HepG2 (cell line): Measurements from ENCODE around the gene SOX12.
A peak's percentile ranks its signal among the peaks of the same experiment; 100 is the strongest.

Source experiments
- CREB1 ChIP-seq, 2 experiments: fragments of 450-650 bp in 1 of 2; IDR thresholded peaks; 2 replicates each; pipeline ENCODE4 v1.6.1; 2016 to 2017; ENCODE audit warnings: control low read depth in 1 of 2, mild to moderate bottlenecking in 1 of 2, missing compliant biosample characterization in 1 of 2, missing genetic modification characterization in 1 of 2
- EZH2 ChIP-seq: conservative IDR thresholded peaks from 2 replicates; pipeline ENCODE4 v1.6.1; 2012; ENCODE audit warnings: mild to moderate bottlenecking, low read depth, low read length, moderate library complexity
- FOXO1 ChIP-seq: sonication (generic); formaldehyde crosslinking; IDR thresholded peaks from 2 replicates; pipeline ENCODE4 v1.4.0; 2020; ENCODE audit warnings: missing genetic modification reagents
- NCOA2 ChIP-seq: sonication (generic); formaldehyde crosslinking; IDR thresholded peaks from 2 replicates; pipeline ENCODE4 v1.8.0; 2022; ENCODE audit warnings: inconsistent platforms
- TP53 ChIP-seq: sonication (generic); formaldehyde crosslinking; conservative IDR thresholded peaks from 2 replicates; pipeline ENCODE4 v1.4.0; 2020; ENCODE audit warnings: missing genetic modification reagents
- YY1 ChIP-seq: IDR thresholded peaks from 2 replicates; pipeline ENCODE4 v1.6.1; 2011; ENCODE audit warnings: low read length, low read depth, moderate library complexity, mild to moderate bottlenecking; ENCODE audit not compliant: insufficient read depth, insufficient replicate concordance
- ZIK1 ChIP-seq: sonication (generic); formaldehyde crosslinking; IDR thresholded peaks from 2 replicates; pipeline ENCODE4 v1.5.0; 2020; ENCODE audit warnings: mild to moderate bottlenecking, low read depth, missing genetic modification reagents, borderline replicate concordance
- ZNF224 ChIP-seq: sonication (generic); formaldehyde crosslinking; IDR thresholded peaks from 2 replicates; pipeline ENCODE4 v1.5.0; 2020; ENCODE audit warnings: mild to moderate bottlenecking, missing genetic modification reagents
- ZNF274 ChIP-seq: sonication (generic); formaldehyde crosslinking; IDR thresholded peaks from 2 replicates; pipeline ENCODE4 v1.5.1; 2020; ENCODE audit warnings: mild to moderate bottlenecking, missing genetic modification reagents
- ZNF605 ChIP-seq: sonication (generic); formaldehyde crosslinking; IDR thresholded peaks from 2 replicates; pipeline ENCODE4 v1.8.0; 2022; ENCODE audit warnings: mild to moderate bottlenecking, missing genetic modification reagents
- TF ChIP-seq, protein P1 (sequence below): sonication (generic); formaldehyde crosslinking; IDR thresholded peaks from 2 replicates; pipeline ENCODE4 v1.4.0; 2020; ENCODE audit warnings: low read depth, mild to moderate bottlenecking, missing genetic modification reagents
- TF ChIP-seq, protein P2 (sequence below): sonication (generic); formaldehyde crosslinking; IDR thresholded peaks from 2 replicates; pipeline ENCODE4 v1.4.0; 2020; ENCODE audit warnings: mild to moderate bottlenecking, missing genetic modification reagents, borderline replicate concordance

DNA sequence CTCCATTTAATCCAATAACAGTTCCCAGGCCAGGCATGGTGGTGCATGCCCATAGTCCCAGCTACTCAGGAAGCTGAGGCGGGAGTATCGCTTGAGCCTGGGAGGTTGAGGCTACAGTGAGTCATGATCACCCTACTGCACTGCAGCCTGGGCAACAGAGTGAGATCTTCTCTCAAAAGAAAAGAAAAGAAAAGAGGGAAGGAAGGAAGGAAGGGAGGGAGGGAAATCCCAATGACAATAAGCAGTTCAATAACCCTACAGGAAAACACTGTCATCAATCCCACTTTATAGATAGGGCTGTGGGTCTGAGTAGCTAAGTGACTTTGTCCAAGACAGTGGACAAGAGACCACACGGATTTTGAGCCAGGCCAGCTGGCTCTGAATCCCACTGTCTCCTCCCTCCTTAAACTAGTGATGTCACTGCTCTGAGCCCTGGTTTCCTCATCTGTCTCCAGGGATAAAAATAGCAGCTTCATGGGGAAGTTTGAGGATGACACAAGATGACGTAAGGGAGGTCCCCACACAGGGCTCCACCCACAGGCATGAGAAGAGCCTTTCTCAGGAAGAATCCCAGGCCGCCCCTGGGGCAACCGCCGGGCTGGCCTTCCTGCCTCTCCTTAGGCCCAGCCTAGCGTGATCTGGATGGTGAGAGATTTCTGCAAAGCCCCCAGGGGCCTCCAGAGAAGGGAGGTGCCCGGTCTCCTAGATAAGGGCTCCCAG, 48.0 kb downstream of the SOX12 start:
- no peak for TF ChIP-seq EZH2
- TF ChIP-seq, protein P1, sequence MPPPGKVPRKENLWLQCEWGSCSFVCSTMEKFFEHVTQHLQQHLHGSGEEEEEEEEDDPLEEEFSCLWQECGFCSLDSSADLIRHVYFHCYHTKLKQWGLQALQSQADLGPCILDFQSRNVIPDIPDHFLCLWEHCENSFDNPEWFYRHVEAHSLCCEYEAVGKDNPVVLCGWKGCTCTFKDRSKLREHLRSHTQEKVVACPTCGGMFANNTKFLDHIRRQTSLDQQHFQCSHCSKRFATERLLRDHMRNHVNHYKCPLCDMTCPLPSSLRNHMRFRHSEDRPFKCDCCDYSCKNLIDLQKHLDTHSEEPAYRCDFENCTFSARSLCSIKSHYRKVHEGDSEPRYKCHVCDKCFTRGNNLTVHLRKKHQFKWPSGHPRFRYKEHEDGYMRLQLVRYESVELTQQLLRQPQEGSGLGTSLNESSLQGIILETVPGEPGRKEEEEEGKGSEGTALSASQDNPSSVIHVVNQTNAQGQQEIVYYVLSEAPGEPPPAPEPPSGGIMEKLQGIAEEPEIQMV (CRISPR knock-in tag) = no peak
- no peak for TF ChIP-seq ZNF224
- TF ChIP-seq CREB1 (IDR thresholded peaks at IDR 0.05) = peak; percentile 72; the same call in 1 of the 2 replicates
- TF ChIP-seq CREB1 (CRISPR knock-in tag; IDR thresholded peaks at IDR 0.05) = no peak
- no peak for TF ChIP-seq TP53 (CRISPR knock-in tag)
- no peak for TF ChIP-seq FOXO1 (CRISPR knock-in tag)
- TF ChIP-seq ZNF274 (CRISPR knock-in tag) = no peak
- no peak for TF ChIP-seq NCOA2
- no peak for TF ChIP-seq ZIK1 (CRISPR knock-in tag)
- no peak for TF ChIP-seq YY1
- no peak for TF ChIP-seq ZNF605
- TF ChIP-seq, protein P2, sequence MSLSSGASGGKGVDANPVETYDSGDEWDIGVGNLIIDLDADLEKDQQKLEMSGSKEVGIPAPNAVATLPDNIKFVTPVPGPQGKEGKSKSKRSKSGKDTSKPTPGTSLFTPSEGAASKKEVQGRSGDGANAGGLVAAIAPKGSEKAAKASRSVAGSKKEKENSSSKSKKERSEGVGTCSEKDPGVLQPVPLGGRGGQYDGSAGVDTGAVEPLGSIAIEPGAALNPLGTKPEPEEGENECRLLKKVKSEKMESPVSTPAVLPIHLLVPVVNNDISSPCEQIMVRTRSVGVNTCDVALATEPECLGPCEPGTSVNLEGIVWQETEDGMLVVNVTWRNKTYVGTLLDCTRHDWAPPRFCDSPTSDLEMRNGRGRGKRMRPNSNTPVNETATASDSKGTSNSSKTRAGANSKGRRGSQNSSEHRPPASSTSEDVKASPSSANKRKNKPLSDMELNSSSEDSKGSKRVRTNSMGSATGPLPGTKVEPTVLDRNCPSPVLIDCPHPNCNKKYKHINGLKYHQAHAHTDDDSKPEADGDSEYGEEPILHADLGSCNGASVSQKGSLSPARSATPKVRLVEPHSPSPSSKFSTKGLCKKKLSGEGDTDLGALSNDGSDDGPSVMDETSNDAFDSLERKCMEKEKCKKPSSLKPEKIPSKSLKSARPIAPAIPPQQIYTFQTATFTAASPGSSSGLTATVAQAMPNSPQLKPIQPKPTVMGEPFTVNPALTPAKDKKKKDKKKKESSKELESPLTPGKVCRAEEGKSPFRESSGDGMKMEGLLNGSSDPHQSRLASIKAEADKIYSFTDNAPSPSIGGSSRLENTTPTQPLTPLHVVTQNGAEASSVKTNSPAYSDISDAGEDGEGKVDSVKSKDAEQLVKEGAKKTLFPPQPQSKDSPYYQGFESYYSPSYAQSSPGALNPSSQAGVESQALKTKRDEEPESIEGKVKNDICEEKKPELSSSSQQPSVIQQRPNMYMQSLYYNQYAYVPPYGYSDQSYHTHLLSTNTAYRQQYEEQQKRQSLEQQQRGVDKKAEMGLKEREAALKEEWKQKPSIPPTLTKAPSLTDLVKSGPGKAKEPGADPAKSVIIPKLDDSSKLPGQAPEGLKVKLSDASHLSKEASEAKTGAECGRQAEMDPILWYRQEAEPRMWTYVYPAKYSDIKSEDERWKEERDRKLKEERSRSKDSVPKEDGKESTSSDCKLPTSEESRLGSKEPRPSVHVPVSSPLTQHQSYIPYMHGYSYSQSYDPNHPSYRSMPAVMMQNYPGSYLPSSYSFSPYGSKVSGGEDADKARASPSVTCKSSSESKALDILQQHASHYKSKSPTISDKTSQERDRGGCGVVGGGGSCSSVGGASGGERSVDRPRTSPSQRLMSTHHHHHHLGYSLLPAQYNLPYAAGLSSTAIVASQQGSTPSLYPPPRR = no peak
